Mesendoderm (in vitro differentiated cells): Measurements from ENCODE around the gene FBL.
"Not testable (repeated sequence)": the region's sequence is repeated elsewhere in the genome, so short reads cannot be mapped to it uniquely, and the experiment has no call there.

Experiments
- DNase-seq: peaks from one replicate; pipeline ENCODE4 v3.0.0; 2013
- H2AK5ac ChIP-seq: 2 replicates; pipeline ENCODE4 v1.6.1; 2013; ENCODE audit warnings: low read length, inconsistent platforms
- H2BK120ac ChIP-seq: 2 replicates; pipeline ENCODE4 v1.6.1; 2013; ENCODE audit warnings: low read depth, mild to moderate bottlenecking, low read length, moderate library complexity, mixed read lengths
- H2BK15ac ChIP-seq: replicated peaks from 2 replicates; pipeline ENCODE4 v1.6.1; 2013; ENCODE audit warnings: low read depth, mild to moderate bottlenecking, moderate library complexity
- H2BK5ac ChIP-seq: 2 replicates; pipeline ENCODE4 v1.6.1; 2013; ENCODE audit warnings: low read length, inconsistent platforms
- H3K18ac ChIP-seq: 2 replicates; pipeline ENCODE4 v1.6.1; 2013; ENCODE audit warnings: mild to moderate bottlenecking, low read length, mixed read lengths
- H3K23ac ChIP-seq: one replicate; pipeline ENCODE4 v1.6.1; 2013; ENCODE audit warnings: low read length
- H3K27ac ChIP-seq: 2 replicates; pipeline ENCODE4 v1.5.1; 2013; ENCODE audit warnings: low read depth, mild to moderate bottlenecking, inconsistent platforms, low read length, moderate library complexity
- H3K27me3 ChIP-seq: 2 replicates; pipeline ENCODE4 v1.6.1; 2013; ENCODE audit warnings: low read length, control low read depth, mild to moderate bottlenecking, inconsistent platforms; ENCODE audit not compliant: insufficient read depth, poor library complexity
- H3K36me3 ChIP-seq: 2 replicates; pipeline ENCODE4 v1.6.1; 2013; ENCODE audit warnings: low read length, inconsistent platforms; ENCODE audit not compliant: control insufficient read depth, insufficient read depth
- H3K4ac ChIP-seq: one replicate; pipeline ENCODE4 v1.6.1; 2013; ENCODE audit warnings: low read depth, mild to moderate bottlenecking, low read length, moderate library complexity
- H3K4me1 ChIP-seq: 2 replicates; pipeline ENCODE4 v1.6.1; 2013; ENCODE audit warnings: low read depth, low read length, inconsistent platforms; ENCODE audit not compliant: control insufficient read depth
- H3K4me2 ChIP-seq: 2 replicates; pipeline ENCODE4 v1.6.1; 2013; ENCODE audit warnings: low read length
- H3K4me3 ChIP-seq: 2 replicates; pipeline ENCODE4 v1.5.1; 2013; ENCODE audit warnings: mild to moderate bottlenecking, low read length
- H3K56ac ChIP-seq: one replicate; pipeline ENCODE4 v1.6.1; 2013; ENCODE audit warnings: low read length
- H3K79me1 ChIP-seq: 2 replicates; pipeline ENCODE4 v1.6.1; 2013; ENCODE audit warnings: low read length, inconsistent platforms
- H3K79me2 ChIP-seq: 2 replicates; pipeline ENCODE4 v1.6.1; 2013; ENCODE audit warnings: mild to moderate bottlenecking, low read length; ENCODE audit not compliant: control insufficient read depth, insufficient read depth
- H3K9ac ChIP-seq: 2 replicates; pipeline ENCODE4 v1.6.1; 2013; ENCODE audit warnings: low read length, inconsistent platforms
- H4K5ac ChIP-seq: one replicate; pipeline ENCODE4 v1.6.1; 2013; ENCODE audit warnings: low read length
- H4K8ac ChIP-seq: one replicate; pipeline ENCODE4 v1.6.1; 2013; ENCODE audit warnings: low read depth, mild to moderate bottlenecking, control low read depth, low read length, moderate library complexity
- WGBS: extraction: QIAGEN DNeasy Blood & Tissue Kit; methylation state at CpG from one replicate; pipeline ENCODE4 v1.1.7; 2013; ENCODE audit warnings: low lambda C conversion rate, missing lambda C conversion rate; ENCODE audit not compliant: insufficient coverage; ENCODE audit errors: extremely low coverage; 5-methylcytosine and 5-hydroxymethylcytosine counted together

FBL gene

DNA sequence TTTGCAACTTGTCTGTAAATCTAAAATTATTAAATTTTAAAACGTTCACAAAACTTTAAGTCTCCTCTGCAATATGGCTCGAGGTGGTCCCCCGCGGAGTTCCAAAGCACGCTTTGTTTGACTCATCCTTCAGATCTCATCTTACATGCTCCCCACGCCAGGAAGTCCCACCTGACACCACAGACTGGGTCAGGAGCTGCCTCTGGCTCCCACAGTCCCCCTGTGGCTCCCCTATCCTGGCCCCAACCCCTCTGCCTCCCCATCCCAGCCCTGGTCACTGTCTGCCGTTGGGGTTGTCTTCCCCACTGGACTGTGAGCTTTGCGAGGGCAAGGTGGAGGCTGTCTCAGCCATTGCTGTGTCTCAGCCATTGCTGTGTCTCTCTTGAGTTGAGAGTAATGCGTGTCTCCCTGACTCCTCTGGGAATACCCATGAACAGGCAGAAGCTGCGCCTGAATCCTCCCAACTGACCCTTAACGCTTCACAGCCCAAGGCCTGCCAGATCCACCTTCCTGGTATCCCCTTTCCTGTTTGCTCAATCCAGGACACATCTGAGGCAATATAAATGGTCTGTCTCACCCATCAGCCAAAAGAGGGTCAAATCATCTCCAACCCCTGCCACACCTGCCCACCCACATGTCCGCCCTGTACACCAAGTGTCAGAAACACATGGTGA, 28.2 kb downstream of the FBL start:
- no peak overlapping the region for H3K23ac ChIP-seq
- H4K8ac ChIP-seq = no peak overlapping the region
- H3K27ac ChIP-seq = no peak overlapping the region
- no peak overlapping the region for H3K18ac ChIP-seq
- no peak overlapping the region for H2BK120ac ChIP-seq
- no peak overlapping the region for H2BK5ac ChIP-seq
- H3K27me3 ChIP-seq = no peaks in the 10 kb centered on the region
- H3K4me2 ChIP-seq = no peak overlapping the region
- no CpG with 5 or more reads among the region's 12 CpGs for WGBS
- no peak overlapping the region for H3K9ac ChIP-seq
- H2AK5ac ChIP-seq = no peak overlapping the region
- H3K4me3 ChIP-seq = no peak overlapping the region
- no peak for DNase-seq
- H3K56ac ChIP-seq = no peak overlapping the region
- H3K4ac ChIP-seq = no peak overlapping the region
- no peaks in the 10 kb centered on the region for H3K4me1 ChIP-seq
- no peaks in the 10 kb centered on the region for H3K79me2 ChIP-seq
- H4K5ac ChIP-seq = no peak overlapping the region
- H2BK15ac ChIP-seq = no peak overlapping the region
- H3K36me3 ChIP-seq = no peaks in the 10 kb centered on the region
- H3K79me1 ChIP-seq = no peaks in the 10 kb centered on the region

DNA sequence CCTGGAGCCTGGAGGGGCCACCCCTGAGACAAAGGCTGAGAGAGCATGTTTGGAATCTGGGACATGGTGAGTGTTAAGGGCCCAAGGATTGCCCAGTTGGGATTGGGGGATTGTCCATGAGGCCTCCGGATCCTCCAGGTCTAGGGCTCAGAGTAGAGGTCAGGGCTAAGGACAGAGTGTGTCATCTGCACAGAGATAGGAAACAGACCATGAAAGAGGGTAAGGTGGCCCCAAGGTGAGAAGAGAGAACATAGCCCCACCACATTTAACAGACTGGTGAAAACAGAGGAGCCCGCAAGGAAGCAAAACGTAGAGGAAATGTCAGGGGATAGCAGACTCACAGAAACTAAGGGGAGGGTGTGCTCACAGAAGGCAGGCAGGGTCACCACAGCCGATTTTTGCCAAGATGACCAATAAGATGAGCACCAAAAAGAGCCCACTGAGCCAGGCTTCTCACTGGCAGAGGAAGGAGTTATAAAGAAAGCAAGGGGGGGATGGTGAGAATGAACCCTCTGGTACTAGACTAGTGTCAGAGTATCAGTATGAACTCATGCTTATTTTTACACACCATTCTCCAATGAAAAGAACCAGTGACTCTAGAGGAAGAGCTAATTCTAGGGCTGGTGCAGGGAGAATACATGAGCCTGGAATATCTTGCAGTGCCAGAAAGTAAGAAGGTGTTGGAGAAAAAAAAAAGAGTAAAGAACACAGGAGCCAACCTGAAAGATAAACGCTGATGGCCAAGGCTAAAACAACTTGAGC, 29.7 kb downstream of the FBL start:
- H3K79me2 ChIP-seq = no peaks in the 10 kb centered on the region
- no peak overlapping the region for H2BK15ac ChIP-seq
- no peak overlapping the region for H2BK5ac ChIP-seq
- H2AK5ac ChIP-seq = no peak overlapping the region
- no peak overlapping the region for H3K56ac ChIP-seq
- H3K27me3 ChIP-seq = no peaks in the 10 kb centered on the region
- no CpG with 5 or more reads among the region's 5 CpGs for WGBS
- no peak overlapping the region for H3K4me2 ChIP-seq
- no peak overlapping the region for H3K4me3 ChIP-seq
- H4K5ac ChIP-seq = no peak overlapping the region
- no peak overlapping the region for H4K8ac ChIP-seq
- H2BK120ac ChIP-seq = no peak overlapping the region
- no peak overlapping the region for H3K18ac ChIP-seq
- no peak overlapping the region for H3K4ac ChIP-seq
- no peaks in the 10 kb centered on the region for H3K36me3 ChIP-seq
- no peak overlapping the region for H3K27ac ChIP-seq
- no peaks in the 10 kb centered on the region for H3K4me1 ChIP-seq
- H3K9ac ChIP-seq = no peak overlapping the region
- H3K23ac ChIP-seq = no peak overlapping the region
- no peaks in the 10 kb centered on the region for H3K79me1 ChIP-seq
- DNase-seq = no peak

DNA sequence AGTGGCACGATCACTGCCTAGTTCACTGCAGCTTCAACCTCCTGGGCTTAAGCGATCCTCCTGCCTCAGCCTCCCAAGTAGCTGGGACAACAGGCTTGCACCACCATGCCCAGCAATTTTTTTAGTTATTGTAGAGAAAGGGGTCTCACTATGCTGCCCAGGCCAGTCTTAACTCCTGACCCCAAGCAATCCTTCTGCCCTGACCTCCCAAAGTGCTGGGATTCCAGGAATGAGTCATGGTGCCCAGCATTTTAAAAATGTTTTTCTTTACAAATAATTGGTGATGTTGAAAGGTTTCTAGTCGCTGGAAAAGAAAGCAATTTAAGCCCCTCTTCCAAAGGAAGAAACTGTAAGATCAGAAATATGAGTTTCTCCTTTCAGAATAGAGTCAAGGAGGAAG, 31.6 kb downstream of the FBL start:
- H2BK15ac ChIP-seq = no peak overlapping the region
- H3K79me1 ChIP-seq = no peaks in the 10 kb centered on the region
- H3K4me3 ChIP-seq = no peak overlapping the region
- H3K9ac ChIP-seq = no peak overlapping the region
- H2BK5ac ChIP-seq = no peak overlapping the region
- H2BK120ac ChIP-seq = no peak overlapping the region
- no CpG with 5 or more reads among the region's 3 CpGs for WGBS
- no peaks in the 10 kb centered on the region for H3K27me3 ChIP-seq
- H3K4me2 ChIP-seq = no peak overlapping the region
- no peaks in the 10 kb centered on the region for H3K4me1 ChIP-seq
- no peak overlapping the region for H3K27ac ChIP-seq
- no peaks in the 10 kb centered on the region for H3K79me2 ChIP-seq
- DNase-seq = no peak
- H3K23ac ChIP-seq = no peak overlapping the region
- H3K18ac ChIP-seq = no peak overlapping the region
- no peak overlapping the region for H4K8ac ChIP-seq
- H3K36me3 ChIP-seq = no peaks in the 10 kb centered on the region
- no peak overlapping the region for H2AK5ac ChIP-seq
- H3K4ac ChIP-seq = no peak overlapping the region
- no peak overlapping the region for H4K5ac ChIP-seq
- no peak overlapping the region for H3K56ac ChIP-seq

DNA sequence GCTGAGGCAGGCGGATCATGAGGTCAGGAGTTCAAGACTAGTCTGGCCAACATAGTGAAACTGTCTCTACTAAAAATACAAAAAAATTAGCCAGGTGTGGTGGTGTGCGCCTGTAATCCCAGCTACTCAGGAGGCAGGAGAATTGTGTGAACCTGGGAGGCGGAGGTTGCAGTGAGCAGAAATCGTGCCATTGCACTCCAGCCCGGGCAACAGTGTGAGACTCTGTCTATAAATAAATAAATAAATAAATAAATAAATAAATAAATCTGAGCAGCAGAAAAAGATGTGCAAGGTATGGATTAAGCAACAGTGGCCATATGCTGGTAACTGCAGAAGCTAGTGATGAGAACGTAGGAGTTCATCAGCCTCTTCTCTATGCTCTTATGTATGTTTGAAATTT, 32.1 kb downstream of the FBL start:
- not testable (repeated sequence) for DNase-seq, H3K4me1 ChIP-seq, H3K4me2 ChIP-seq, H3K4me3 ChIP-seq, H4K5ac ChIP-seq, H3K36me3 ChIP-seq, H3K27ac ChIP-seq, H2BK120ac ChIP-seq, H2BK15ac ChIP-seq, H3K79me1 ChIP-seq, H3K79me2 ChIP-seq, H2AK5ac ChIP-seq, H3K56ac ChIP-seq, H4K8ac ChIP-seq, H3K4ac ChIP-seq, H3K23ac ChIP-seq, H3K9ac ChIP-seq, H2BK5ac ChIP-seq, H3K27me3 ChIP-seq, H3K18ac ChIP-seq
- no CpG with 5 or more reads among the region's 6 CpGs for WGBS

DNA sequence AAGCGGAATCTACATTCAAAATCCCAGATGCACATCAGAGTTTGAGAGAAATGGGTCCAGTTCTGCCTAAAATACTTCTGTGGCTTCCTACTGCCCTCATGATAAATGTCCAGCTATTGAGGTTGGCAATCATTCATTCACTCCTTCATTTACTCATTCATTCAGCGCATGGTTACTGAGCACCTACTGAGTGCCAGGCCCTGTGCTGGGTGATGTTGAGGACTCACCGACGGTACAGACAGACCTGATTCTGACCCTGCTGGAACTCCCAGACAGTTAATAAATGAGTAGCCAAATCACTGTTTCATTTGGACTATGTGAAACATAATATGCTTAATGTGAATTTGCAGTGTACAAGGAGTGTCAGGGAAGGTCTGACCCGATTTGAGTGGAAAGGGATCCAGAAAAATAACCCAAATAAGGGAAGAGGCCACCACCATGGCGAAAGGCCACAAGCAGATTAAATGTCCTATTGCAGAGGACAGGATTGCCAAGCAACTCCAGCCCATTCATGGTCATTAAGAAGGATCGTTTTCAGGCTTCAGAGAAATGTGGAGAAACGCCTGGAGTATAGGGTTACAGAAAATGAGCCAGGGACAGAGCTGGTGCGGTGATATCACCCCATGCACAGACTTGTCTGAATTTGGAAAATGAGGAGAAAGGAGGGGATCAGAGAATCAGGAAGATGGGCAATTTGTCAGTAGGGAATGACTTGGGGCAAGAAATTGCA, 32.8 kb downstream of the FBL start:
- Histone ChIP-seq H4K8ac (no peak overlapping the region), H3K56ac (no peak overlapping the region), H2BK15ac (no peak overlapping the region), H4K5ac (no peak overlapping the region), H2AK5ac (no peak overlapping the region), H3K9ac (no peak overlapping the region), H2BK5ac (no peak overlapping the region), H3K27ac (no peak overlapping the region), H3K79me2 (no peaks in the 10 kb centered on the region), H3K4me3 (no peak overlapping the region), H3K27me3 (no peaks in the 10 kb centered on the region), H3K4me2 (no peak overlapping the region), H3K4ac (no peak overlapping the region), H3K4me1 (no peaks in the 10 kb centered on the region), H2BK120ac (no peak overlapping the region), H3K23ac (no peak overlapping the region), H3K36me3 (no peaks in the 10 kb centered on the region), H3K18ac (no peak overlapping the region), H3K79me1 (no peaks in the 10 kb centered on the region)
- WGBS = no CpG with 5 or more reads among the region's 9 CpGs
- DNase-seq = no peak
